Panc1 (cell line): ENCODE data around the gene SIRPB2. TPM values are rescaled to one million over a fixed set of nuclear protein-coding genes. Genes with fewer than 3 reads are reported as not detected.

Experiments
- ATAC-seq: fragments of 200-7000 bp; cut with Tn5 transposase; 2 replicates; pipeline ENCODE4 v1.9.1; 2020; ENCODE audit warnings: mild to moderate bottlenecking, moderate library complexity
- BruUV-seq: library from RNA; stranded (reverse); fragments of 400-500 nt; replicated peaks from 2 replicates; lab custom pipeline; 2021; lab: Mats Ljungman, UMichigan
- CTCF ChIA-PET: fragments of 300-600 bp; sonication (Branson Sonifier 250); formaldehyde crosslinking; loops from one replicate; lab custom pipeline; 2022; ENCODE audit warnings: antibody characterized with exemption; lab: Charles Lee
- POLR2A ChIA-PET: fragments of 300-600 bp; sonication (Branson Sonifier 250); formaldehyde crosslinking; loops from one replicate; lab custom pipeline; 2022; ENCODE audit warnings: antibody characterized with exemption; lab: Charles Lee
- DNase-seq: peaks from one replicate; pipeline ENCODE4 v3.0.0-alpha.2; 2010; ENCODE audit warnings: low read depth, low spot score
- H3K27ac ChIP-seq: 2 replicates; pipeline ENCODE4 v1.5.1; 2011; ENCODE audit warnings: mild to moderate bottlenecking, low read length, inconsistent platforms
- H3K27me3 ChIP-seq: fragments of 200-500 bp; sonication (Bioruptor generic); 2 replicates; pipeline ENCODE4 v1.6.0; 2014; ENCODE audit warnings: low read length, inconsistent platforms; ENCODE audit not compliant: control insufficient read depth, insufficient read depth
- H3K36me3 ChIP-seq: fragments of 200-500 bp; sonication (Bioruptor generic); 2 replicates; pipeline ENCODE4 v1.5.1; 2014; ENCODE audit warnings: inconsistent platforms, mild to moderate bottlenecking, low read length, moderate library complexity; ENCODE audit not compliant: control insufficient read depth, insufficient read depth
- H3K4me1 ChIP-seq: 2 replicates; pipeline ENCODE4 v1.5.1; 2011; ENCODE audit warnings: inconsistent platforms, mild to moderate bottlenecking, low read length, moderate library complexity; ENCODE audit not compliant: control insufficient read depth, insufficient read depth
- H3K4me3 ChIP-seq, 2 experiments: 2 replicates each; pipeline ENCODE4 v1.5.1; 2011 to 2012; ENCODE audit warnings: low read depth in 2 of 2, low read length in 2 of 2, mild to moderate bottlenecking in 2 of 2, inconsistent platforms in 1 of 2, moderate library complexity in 1 of 2
- H3K9me3 ChIP-seq: fragments of 200-500 bp; sonication (Bioruptor generic); 2 replicates; pipeline ENCODE4 v1.5.1; 2014; ENCODE audit warnings: low read depth, mild to moderate bottlenecking, inconsistent platforms, low read length, moderate library complexity; ENCODE audit not compliant: control insufficient read depth, insufficient read depth
- POLR2AphosphoS5 ChIP-seq: IDR thresholded peaks from 2 replicates; pipeline ENCODE4 v1.6.1; 2012; ENCODE audit warnings: mild to moderate bottlenecking, low read depth, low read length, moderate library complexity
- SIN3A ChIP-seq: IDR thresholded peaks from 2 replicates; pipeline ENCODE4 v1.6.1; 2012; ENCODE audit warnings: low read depth, mild to moderate bottlenecking, low read length, moderate library complexity, borderline replicate concordance; ENCODE audit not compliant: insufficient read depth
- TCF7L2 ChIP-seq: IDR thresholded peaks from 2 replicates; pipeline ENCODE4 v1.6.1; 2011; ENCODE audit warnings: mild to moderate bottlenecking, low read depth, low read length, inconsistent platforms
- in situ Hi-C: cut with HindIII; loops from 2 replicates; pipeline ENCODE4 v1.10.0; 2016; ENCODE audit warnings: low sequenced_read_pairs, low pct_unique_long_range_greater_than_20kb
- intact Hi-C: fragments of 100-400 bp; cut with micrococcal nuclease; formaldehyde crosslinking; loops from one replicate; pipeline ENCODE4 v1.10.0; 2022; ENCODE audit not compliant: unreplicated experiment
- total RNA-seq: library from RNA; stranded (reverse); gene quantifications from one replicate; pipeline ENCODE4 v1.2.1, GENCODE V29; 2021; ENCODE audit not compliant: unreplicated experiment
- TF ChIP-seq, protein P1 (sequence below): fragments of 450-650 bp; IDR thresholded peaks from 2 replicates; pipeline ENCODE4 v1.5.1; 2017; ENCODE audit warnings: mild to moderate bottlenecking
- TF ChIP-seq, protein P2 (sequence below), 2 experiments: IDR thresholded peaks; 2 replicates each; pipeline ENCODE4 v1.6.1; 2011 to 2012; ENCODE audit warnings: low read depth in 2 of 2, control low read depth in 1 of 2, low read length in 1 of 2, mild to moderate bottlenecking in 1 of 2, moderate library complexity in 1 of 2; ENCODE audit not compliant: insufficient read depth in 1 of 2

The SIRPB2 gene
- total RNA-seq, 1 experiment from 2014 or later = not detected

DNA sequence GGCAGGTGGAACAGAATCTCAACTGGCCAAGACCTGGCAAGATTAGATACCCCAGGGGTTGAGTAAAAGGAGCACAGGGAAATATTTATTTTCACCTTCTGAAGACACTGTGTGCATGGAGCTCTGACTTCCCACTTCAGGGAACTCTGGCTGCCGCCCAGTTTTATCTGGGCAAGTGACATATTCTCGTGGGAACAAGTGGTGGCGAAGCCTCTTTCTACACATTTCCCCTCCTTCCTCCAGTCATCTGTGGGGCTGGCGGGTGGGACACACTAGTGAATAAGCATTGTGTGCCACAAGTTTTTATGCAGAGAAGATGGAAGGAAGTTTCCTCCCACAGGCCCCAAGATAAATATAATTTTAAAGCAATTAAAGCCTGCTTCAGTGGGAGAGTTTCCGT lies 48.1 kb downstream of the SIRPB2 start:
- H3K4me3 ChIP-seq = no peak overlapping the region
- in situ Hi-C loops = no loop called here
- ChIA-PET POLR2A (no interaction called here), CTCF (no interaction called here)
- intact Hi-C loops = no loop called here
- no peaks in the 10 kb centered on the region for H3K27me3 ChIP-seq
- ATAC-seq = no peak
- TF ChIP-seq TCF7L2 (no peak), POLR2AphosphoS5 (no peak), SIN3A (no peak)
- TF ChIP-seq, protein P1, sequence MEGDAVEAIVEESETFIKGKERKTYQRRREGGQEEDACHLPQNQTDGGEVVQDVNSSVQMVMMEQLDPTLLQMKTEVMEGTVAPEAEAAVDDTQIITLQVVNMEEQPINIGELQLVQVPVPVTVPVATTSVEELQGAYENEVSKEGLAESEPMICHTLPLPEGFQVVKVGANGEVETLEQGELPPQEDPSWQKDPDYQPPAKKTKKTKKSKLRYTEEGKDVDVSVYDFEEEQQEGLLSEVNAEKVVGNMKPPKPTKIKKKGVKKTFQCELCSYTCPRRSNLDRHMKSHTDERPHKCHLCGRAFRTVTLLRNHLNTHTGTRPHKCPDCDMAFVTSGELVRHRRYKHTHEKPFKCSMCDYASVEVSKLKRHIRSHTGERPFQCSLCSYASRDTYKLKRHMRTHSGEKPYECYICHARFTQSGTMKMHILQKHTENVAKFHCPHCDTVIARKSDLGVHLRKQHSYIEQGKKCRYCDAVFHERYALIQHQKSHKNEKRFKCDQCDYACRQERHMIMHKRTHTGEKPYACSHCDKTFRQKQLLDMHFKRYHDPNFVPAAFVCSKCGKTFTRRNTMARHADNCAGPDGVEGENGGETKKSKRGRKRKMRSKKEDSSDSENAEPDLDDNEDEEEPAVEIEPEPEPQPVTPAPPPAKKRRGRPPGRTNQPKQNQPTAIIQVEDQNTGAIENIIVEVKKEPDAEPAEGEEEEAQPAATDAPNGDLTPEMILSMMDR = no peak
- TF ChIP-seq, protein P2, sequence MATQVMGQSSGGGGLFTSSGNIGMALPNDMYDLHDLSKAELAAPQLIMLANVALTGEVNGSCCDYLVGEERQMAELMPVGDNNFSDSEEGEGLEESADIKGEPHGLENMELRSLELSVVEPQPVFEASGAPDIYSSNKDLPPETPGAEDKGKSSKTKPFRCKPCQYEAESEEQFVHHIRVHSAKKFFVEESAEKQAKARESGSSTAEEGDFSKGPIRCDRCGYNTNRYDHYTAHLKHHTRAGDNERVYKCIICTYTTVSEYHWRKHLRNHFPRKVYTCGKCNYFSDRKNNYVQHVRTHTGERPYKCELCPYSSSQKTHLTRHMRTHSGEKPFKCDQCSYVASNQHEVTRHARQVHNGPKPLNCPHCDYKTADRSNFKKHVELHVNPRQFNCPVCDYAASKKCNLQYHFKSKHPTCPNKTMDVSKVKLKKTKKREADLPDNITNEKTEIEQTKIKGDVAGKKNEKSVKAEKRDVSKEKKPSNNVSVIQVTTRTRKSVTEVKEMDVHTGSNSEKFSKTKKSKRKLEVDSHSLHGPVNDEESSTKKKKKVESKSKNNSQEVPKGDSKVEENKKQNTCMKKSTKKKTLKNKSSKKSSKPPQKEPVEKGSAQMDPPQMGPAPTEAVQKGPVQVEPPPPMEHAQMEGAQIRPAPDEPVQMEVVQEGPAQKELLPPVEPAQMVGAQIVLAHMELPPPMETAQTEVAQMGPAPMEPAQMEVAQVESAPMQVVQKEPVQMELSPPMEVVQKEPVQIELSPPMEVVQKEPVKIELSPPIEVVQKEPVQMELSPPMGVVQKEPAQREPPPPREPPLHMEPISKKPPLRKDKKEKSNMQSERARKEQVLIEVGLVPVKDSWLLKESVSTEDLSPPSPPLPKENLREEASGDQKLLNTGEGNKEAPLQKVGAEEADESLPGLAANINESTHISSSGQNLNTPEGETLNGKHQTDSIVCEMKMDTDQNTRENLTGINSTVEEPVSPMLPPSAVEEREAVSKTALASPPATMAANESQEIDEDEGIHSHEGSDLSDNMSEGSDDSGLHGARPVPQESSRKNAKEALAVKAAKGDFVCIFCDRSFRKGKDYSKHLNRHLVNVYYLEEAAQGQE (IDR thresholded peaks at IDR 0.05; ENCODE audit: insufficient read depth in 1 of 2, low read depth in 2 of 2, low read length in 1 of 2) = no peak
- H3K4me1 ChIP-seq = no peaks in the 10 kb centered on the region
- no peak overlapping the region for H3K27ac ChIP-seq
- BruUV-seq = TSS peak; percentile 16
- no peaks in the 10 kb centered on the region for H3K9me3 ChIP-seq
- no peak for DNase-seq
- peaks cover 14% of the 10 kb centered on the region for H3K36me3 ChIP-seq

DNA sequence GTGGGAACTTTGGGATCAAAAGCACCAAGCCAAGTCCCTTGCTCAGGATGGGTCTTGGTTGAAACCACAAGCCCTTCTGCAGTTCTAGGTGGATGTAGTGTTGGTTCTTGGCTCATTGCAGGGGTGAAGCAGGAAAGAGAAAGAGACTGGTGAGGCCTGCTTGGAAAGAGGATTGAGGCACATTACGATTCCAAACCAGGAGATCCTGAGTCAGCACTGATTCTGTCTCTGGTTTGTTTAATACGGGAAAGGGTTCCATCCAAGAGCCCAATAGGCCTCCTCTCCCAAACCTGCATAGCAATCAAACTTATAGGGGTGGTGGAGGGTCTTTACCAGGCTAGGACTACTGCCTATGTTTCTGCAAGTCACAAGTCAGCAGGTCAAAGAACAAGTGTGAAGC lies 48.9 kb downstream of the SIRPB2 start:
- TF ChIP-seq, protein P2 (IDR thresholded peaks at IDR 0.05; ENCODE audit: insufficient read depth in 1 of 2, low read depth in 2 of 2, low read length in 1 of 2) = no peak
- TF ChIP-seq POLR2AphosphoS5 (no peak), TCF7L2 (no peak), SIN3A (no peak)
- TF ChIP-seq, protein P1 = no peak
- ChIA-PET POLR2A (no interaction called here), CTCF (no interaction called here)
- no peaks in the 10 kb centered on the region for H3K9me3 ChIP-seq
- in situ Hi-C loops (no loop called here), intact Hi-C loops (no loop called here)
- BruUV-seq = no TSS peak
- no peaks in the 10 kb centered on the region for H3K27me3 ChIP-seq
- peaks cover 12% of the 10 kb centered on the region for H3K36me3 ChIP-seq
- H3K27ac ChIP-seq = no peak overlapping the region
- DNase-seq = no peak
- H3K4me3 ChIP-seq = no peak overlapping the region
- peaks cover 5% of the 10 kb centered on the region for H3K4me1 ChIP-seq
- no peak for ATAC-seq
